ENCODE data around the gene ACTL7B.

- TF ChIP-seq CTCF (IDR thresholded peaks at IDR 0.05; ENCODE audit: insufficient read depth, low read length) (no peak), REST (IDR thresholded peaks at IDR 0.05; ENCODE audit: insufficient replicate concordance, low read depth) (no peak), GABPA (IDR thresholded peaks at IDR 0.05; ENCODE audit: low read depth) (no peak), POLR2AphosphoS5 (IDR thresholded peaks at IDR 0.05; ENCODE audit: low read depth) (no peak), SPI1 (IDR thresholded peaks at IDR 0.05; ENCODE audit: borderline replicate concordance, low read depth) (no peak)
Measured at GRCh38 chr9:108903420-108904103, 47.8 kb upstream of the ACTL7B start.
